Measurements from ENCODE around the gene ALKBH7.

GRCh38 chr19:6424195-6424938 is 51.8 kb downstream of the ALKBH7 start, which contains the start of gene KHSRP:
- TF ChIP-seq FOXM1 (IDR thresholded peaks at IDR 0.05; ENCODE audit: borderline replicate concordance) (peak; percentile 68; the same call in 1 of the 2 replicates), CTBP1 (IDR thresholded peaks at IDR 0.05; ENCODE audit: borderline replicate concordance) (no peak), TARDBP (IDR thresholded peaks at IDR 0.05) (no peak), FOXA1 (IDR thresholded peaks at IDR 0.05) (no peak)
